ENCODE data around the gene HTR1A. TPM values are rescaled to one million over a fixed set of nuclear protein-coding genes. Genes with fewer than 3 reads are reported as not detected.

HTR1A gene
- polyA plus RNA-seq, 3 donors: not detected

DNA sequence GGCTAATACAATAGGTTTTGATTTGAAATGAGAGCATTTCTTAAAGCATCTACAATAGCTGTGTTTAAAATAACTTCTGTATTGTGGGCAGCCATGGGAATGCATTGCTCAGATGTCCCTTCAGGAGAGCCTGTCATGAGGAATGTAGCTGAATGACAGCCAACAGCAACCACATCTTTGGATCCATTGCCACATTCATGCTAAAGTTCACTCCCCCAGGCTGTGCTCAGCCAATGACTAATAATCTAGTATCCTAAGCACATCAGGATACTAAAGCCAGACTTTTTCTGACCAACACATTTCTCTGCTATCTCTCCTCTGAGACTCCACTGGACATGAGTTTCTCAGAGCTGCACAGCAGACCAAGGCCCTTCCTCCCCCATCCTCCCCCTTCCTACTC lies 45.5 kb downstream of the HTR1A start:
- H3K27ac ChIP-seq (ENCODE audit: low read depth, low read length): no peak overlapping the region

DNA sequence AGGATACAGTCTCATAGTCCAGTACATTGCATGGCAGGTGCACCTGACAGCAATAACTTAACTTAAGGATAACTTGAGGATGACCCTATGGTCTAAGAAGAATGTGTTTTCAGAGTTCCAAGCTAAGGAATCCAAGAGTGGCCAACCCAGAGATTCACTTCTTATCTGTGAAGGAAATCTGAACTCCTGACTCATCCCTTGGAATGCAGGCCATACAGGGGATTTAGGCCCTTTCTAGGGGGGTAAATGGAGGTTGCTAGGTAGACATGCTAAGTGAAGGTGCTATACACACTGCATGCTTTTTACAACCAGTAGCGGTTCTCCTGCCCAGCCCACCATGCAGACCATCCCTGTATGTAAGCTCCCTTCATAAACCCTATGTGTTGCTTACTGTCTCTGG lies 50.4 kb downstream of the HTR1A start:
- WGBS, 3 donors: 93 to 100% (median 95%) methylated on average over 1 of the region's 1 CpG
- no peak overlapping the region for H3K27ac ChIP-seq (ENCODE audit: low read depth, low read length)

Other genes starting within 250 kb of the HTR1A start
- gene RNF180, start 203.4 kb upstream of the HTR1A start, polyA plus RNA-seq: 1 to 10 TPM in 2 of 3 donors, under 1 TPM in 1; 0.99 to 3.4 (median 2.5) TPM